ENCODE data around the gene NECAB3. TPM values are rescaled to one million over a fixed set of nuclear protein-coding genes. Genes with fewer than 3 reads are reported as not detected.

Gene NECAB3
- total RNA-seq, 1 donor: 27.1 TPM

DNA sequence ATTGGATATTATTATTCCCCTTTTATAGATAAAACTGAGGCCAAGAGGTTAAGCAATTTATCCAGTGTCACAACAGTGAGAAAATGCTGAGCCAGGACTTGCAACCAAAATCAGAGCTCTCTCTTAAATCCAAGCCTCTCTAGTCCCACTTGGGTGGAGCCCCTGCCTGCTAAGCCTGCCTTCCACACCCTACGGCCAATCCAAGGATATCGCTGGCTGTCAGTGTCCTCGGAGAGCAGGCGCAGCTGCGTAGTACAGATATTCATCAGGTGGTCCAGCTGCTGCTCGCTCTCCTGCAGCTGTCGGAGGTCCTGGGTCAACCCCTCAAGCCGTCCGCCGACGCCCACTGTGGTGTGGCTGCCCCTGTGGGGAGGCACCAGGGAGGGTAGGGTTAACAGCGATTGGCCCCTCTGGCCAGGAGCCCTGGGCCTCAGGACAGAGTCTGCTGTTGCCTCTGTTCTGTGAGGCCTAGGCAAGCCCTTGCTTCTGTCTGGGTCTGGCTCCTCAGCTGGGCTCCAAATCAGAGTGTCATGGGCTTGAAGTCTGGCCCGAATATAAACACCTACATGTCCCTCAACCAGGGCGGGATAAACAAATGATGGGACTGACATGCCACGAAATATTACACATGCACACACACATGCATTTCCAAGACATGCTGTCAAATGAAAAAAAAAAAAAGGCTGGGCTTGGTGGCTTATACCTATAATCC is 3.9 kb upstream of the NECAB3 start:
- TF ChIP-seq, protein P1, sequence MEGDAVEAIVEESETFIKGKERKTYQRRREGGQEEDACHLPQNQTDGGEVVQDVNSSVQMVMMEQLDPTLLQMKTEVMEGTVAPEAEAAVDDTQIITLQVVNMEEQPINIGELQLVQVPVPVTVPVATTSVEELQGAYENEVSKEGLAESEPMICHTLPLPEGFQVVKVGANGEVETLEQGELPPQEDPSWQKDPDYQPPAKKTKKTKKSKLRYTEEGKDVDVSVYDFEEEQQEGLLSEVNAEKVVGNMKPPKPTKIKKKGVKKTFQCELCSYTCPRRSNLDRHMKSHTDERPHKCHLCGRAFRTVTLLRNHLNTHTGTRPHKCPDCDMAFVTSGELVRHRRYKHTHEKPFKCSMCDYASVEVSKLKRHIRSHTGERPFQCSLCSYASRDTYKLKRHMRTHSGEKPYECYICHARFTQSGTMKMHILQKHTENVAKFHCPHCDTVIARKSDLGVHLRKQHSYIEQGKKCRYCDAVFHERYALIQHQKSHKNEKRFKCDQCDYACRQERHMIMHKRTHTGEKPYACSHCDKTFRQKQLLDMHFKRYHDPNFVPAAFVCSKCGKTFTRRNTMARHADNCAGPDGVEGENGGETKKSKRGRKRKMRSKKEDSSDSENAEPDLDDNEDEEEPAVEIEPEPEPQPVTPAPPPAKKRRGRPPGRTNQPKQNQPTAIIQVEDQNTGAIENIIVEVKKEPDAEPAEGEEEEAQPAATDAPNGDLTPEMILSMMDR (IDR thresholded peaks at IDR 0.05; ENCODE audit: extremely low read depth, low read depth, low read length): no peak
- Histone ChIP-seq H3K27me3 (ENCODE audit: insufficient read depth, low read length) (no peaks in the 10 kb centered on the region), H3K4me1 (ENCODE audit: insufficient read depth, low read length) (peaks cover 36% of the 10 kb centered on the region), H2AFZ (ENCODE audit: low read length) (no peak overlapping the region), H4K20me1 (ENCODE audit: insufficient read depth, low read length) (peaks cover 11% of the 10 kb centered on the region), H3K9me3 (ENCODE audit: low read depth, low read length) (no peaks in the 10 kb centered on the region), H3K4me2 (ENCODE audit: insufficient read depth, low read length) (no peak overlapping the region), H3K4me3 (ENCODE audit: insufficient read depth, low read length) (no peak overlapping the region), H3K27ac (ENCODE audit: low read depth, low read length) (no peak overlapping the region), H3K36me3 (ENCODE audit: insufficient read depth, low read length) (peaks cover 7% of the 10 kb centered on the region), H3K79me2 (ENCODE audit: insufficient read depth, low read length) (peaks cover 3% of the 10 kb centered on the region)
- DNase-seq (ENCODE audit: insufficient read length, low spot score, missing footprints): peak; percentile 71

DNA sequence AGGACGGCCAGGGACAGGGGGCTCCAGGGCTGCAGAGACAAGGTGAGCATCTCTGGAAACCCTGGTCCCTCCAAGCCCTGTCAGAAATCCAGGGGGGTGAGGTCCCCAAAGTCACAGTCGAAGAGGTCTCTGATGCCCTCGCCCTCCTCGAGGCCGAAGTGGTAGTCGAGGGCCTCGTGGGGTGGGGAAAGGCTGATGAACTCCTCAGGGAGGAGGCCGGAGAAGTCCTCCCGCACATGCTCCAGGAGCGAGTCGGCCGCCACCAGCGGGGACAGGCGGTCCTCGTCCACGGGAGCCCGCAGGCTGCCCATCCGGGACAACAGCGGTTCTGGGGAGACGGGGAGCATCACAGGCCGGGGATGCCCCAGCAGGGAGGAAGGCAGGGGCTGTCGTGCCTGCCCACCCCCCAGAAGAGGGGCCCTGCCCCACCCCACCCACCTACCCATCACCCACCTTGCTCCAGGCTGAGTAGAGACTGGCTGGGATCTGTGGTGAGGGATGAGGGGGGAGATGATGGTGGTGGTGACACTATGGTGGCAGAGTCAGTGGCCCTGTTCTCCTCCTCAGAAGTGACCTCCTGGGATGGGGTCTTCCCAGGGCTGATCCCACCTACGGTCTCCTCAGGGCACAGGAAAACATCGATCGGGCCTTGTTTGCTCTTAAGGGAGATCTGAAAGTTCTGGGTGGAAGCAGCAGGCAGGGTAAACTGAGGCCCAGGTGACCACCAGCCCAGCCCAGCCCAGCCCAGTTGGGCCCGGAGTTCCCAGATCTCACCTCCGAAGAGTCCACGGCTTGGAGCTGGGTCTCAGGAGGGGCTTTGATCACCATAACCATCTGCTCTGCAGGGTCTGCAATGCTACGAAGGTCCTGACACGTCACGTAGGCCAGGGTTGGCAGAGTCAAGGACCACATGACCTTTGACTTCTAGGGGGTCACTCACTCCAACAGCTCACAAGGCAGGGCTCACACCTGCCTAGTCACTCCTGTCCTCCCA is 2.7 kb upstream of the NECAB3 start:
- no peak overlapping the region for H2AFZ ChIP-seq (ENCODE audit: low read length)
- H3K36me3 ChIP-seq (ENCODE audit: insufficient read depth, low read length): peaks cover 7% of the 10 kb centered on the region
- no peaks in the 10 kb centered on the region for H3K9me3 ChIP-seq (ENCODE audit: low read depth, low read length)
- peaks cover 5% of the 10 kb centered on the region for H3K79me2 ChIP-seq (ENCODE audit: insufficient read depth, low read length)
- H3K4me1 ChIP-seq (ENCODE audit: insufficient read depth, low read length): peaks cover 40% of the 10 kb centered on the region
- H3K4me3 ChIP-seq (ENCODE audit: insufficient read depth, low read length): no peak overlapping the region
- peak; percentile 77 for DNase-seq (ENCODE audit: insufficient read length, low spot score, missing footprints)
- TF ChIP-seq, protein P1 (IDR thresholded peaks at IDR 0.05; ENCODE audit: extremely low read depth, low read depth, low read length): no peak
- H3K27ac ChIP-seq (ENCODE audit: low read depth, low read length): no peak overlapping the region
- peaks cover 15% of the 10 kb centered on the region for H4K20me1 ChIP-seq (ENCODE audit: insufficient read depth, low read length)
- no peaks in the 10 kb centered on the region for H3K27me3 ChIP-seq (ENCODE audit: insufficient read depth, low read length)
- no peak overlapping the region for H3K4me2 ChIP-seq (ENCODE audit: insufficient read depth, low read length)

DNA sequence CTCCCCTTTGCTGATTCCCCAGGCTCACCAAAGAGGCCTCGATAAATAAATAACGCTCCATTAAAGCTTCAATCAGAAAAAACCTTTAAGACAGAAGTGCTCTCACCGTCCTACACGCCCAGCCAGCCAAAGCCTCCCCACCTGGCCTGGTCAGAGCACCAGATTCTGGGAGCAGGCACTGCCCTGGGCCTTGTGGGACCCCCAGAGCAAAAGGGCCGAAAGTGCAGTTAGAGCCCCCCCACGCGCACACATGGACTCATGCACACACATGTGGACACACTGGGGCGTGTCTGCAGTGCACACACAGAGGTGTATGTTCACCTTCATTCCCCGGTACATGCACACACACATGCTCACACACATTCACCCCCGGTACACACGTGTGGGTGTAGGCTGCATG is 1.9 kb upstream of the NECAB3 start:
- Histone ChIP-seq H3K27me3 (ENCODE audit: insufficient read depth, low read length) (no peaks in the 10 kb centered on the region), H3K4me2 (ENCODE audit: insufficient read depth, low read length) (no peak overlapping the region), H3K4me3 (ENCODE audit: insufficient read depth, low read length) (no peak overlapping the region), H2AFZ (ENCODE audit: low read length) (no peak overlapping the region), H3K4me1 (ENCODE audit: insufficient read depth, low read length) (peaks cover 35% of the 10 kb centered on the region), H3K27ac (ENCODE audit: low read depth, low read length) (no peak overlapping the region), H3K9me3 (ENCODE audit: low read depth, low read length) (no peaks in the 10 kb centered on the region), H3K36me3 (ENCODE audit: insufficient read depth, low read length) (peaks cover 13% of the 10 kb centered on the region), H4K20me1 (ENCODE audit: insufficient read depth, low read length) (peaks cover 15% of the 10 kb centered on the region), H3K79me2 (ENCODE audit: insufficient read depth, low read length) (peaks cover 5% of the 10 kb centered on the region)
- no peak for DNase-seq (ENCODE audit: insufficient read length, low spot score, missing footprints)
- TF ChIP-seq, protein P1 (IDR thresholded peaks at IDR 0.05; ENCODE audit: extremely low read depth, low read depth, low read length): no peak

All from osteoblast (primary cell).